CD8-positive, alpha-beta memory T cell (primary cell): ENCODE results near the gene SHLD2. TPM values are rescaled to one million over a fixed set of nuclear protein-coding genes. Genes with fewer than 3 reads are reported as not detected.
"Not testable (repeated sequence)": the region's sequence is repeated elsewhere in the genome, so short reads cannot be mapped to it uniquely, and the experiment has no call there.

ENCODE experiments used
- CTCF ChIA-PET: fragments of 350-600 bp; sonication (Branson Sonifier 250); formaldehyde crosslinking; loops from one replicate; lab custom pipeline; 2021; ENCODE audit warnings: antibody characterized with exemption; lab: Charles Lee
- POLR2A ChIA-PET: fragments of 350-600 bp; sonication (Branson Sonifier 250); formaldehyde crosslinking; loops from one replicate; lab custom pipeline; 2021; ENCODE audit warnings: antibody characterized with exemption; lab: Charles Lee
- DNase-seq, 5 donors: peaks; one replicate each; pipeline versions ENCODE4 v3.0.0 to v3.0.0-alpha.2; 2020 to 2022; ENCODE audit warnings: mixed read lengths in 1 of 5
- H3K27ac ChIP-seq: one replicate; pipeline ENCODE4 v1.7.0; 2013; ENCODE audit warnings: low read depth, mild to moderate bottlenecking, low read length, moderate library complexity
- H3K27me3 ChIP-seq: 2 replicates; pipeline ENCODE4 v1.7.0; 2013; ENCODE audit warnings: low read length, mild to moderate bottlenecking; ENCODE audit not compliant: insufficient read depth, poor library complexity, severe bottlenecking
- H3K36me3 ChIP-seq: 2 replicates; pipeline ENCODE4 v1.7.0; 2013; ENCODE audit warnings: mild to moderate bottlenecking, low read length, moderate library complexity; ENCODE audit not compliant: insufficient read depth
- H3K4me1 ChIP-seq: 2 replicates; pipeline ENCODE4 v1.7.0; 2013; ENCODE audit warnings: mild to moderate bottlenecking, low read length, moderate library complexity; ENCODE audit not compliant: insufficient read depth
- H3K4me3 ChIP-seq: 2 replicates; pipeline ENCODE4 v1.7.0; 2013; ENCODE audit warnings: mild to moderate bottlenecking, low read length
- H3K9me3 ChIP-seq: 2 replicates; pipeline ENCODE4 v1.7.0; 2013; ENCODE audit warnings: mild to moderate bottlenecking, low read length
- H3K27ac Mint-ChIP-seq, 8 donors: one replicate each; pipeline ENCODE4 v1.8.0; 2020 to 2021; ENCODE audit warnings: mixed read lengths in 8 of 8, mild to moderate bottlenecking in 6 of 8, inconsistent platforms in 3 of 8, moderate library complexity in 3 of 8
- H3K27me3 Mint-ChIP-seq, 2 donors: one replicate each; pipeline ENCODE4 v1.8.0; 2020 to 2021; ENCODE audit warnings: mixed read lengths in 2 of 2, mild to moderate bottlenecking in 1 of 2, moderate library complexity in 1 of 2
- H3K36me3 Mint-ChIP-seq, 3 donors: one replicate each; pipeline ENCODE4 v1.8.0; 2020 to 2021; ENCODE audit warnings: mixed read lengths in 3 of 3, inconsistent platforms in 1 of 3, mild to moderate bottlenecking in 1 of 3
- H3K4me1 Mint-ChIP-seq, 3 donors: one replicate each; pipeline ENCODE4 v1.8.0; 2020 to 2021; ENCODE audit warnings: mixed read lengths in 3 of 3, inconsistent platforms in 1 of 3, mild to moderate bottlenecking in 1 of 3
- H3K4me3 Mint-ChIP-seq, 7 donors: one replicate each; pipeline ENCODE4 v1.8.0; 2020 to 2021; ENCODE audit warnings: mixed read lengths in 7 of 7, mild to moderate bottlenecking in 6 of 7, moderate library complexity in 4 of 7, inconsistent platforms in 2 of 7
- H3K9me3 Mint-ChIP-seq, 5 donors: one replicate each; pipeline ENCODE4 v1.8.0; 2020 to 2022; ENCODE audit warnings: mixed read lengths in 5 of 5, mild to moderate bottlenecking in 3 of 5, moderate library complexity in 2 of 5, inconsistent platforms in 1 of 5
- polyA plus RNA-seq: library from polyadenylated mRNA; unstranded; fragments of 300-500 nt; fragmentation: Illumina TruSeq; gene quantifications from one replicate; pipeline ENCODE4 v1.2.3, GENCODE V29; 2021
- total RNA-seq, 2 experiments: library from RNA; stranded (reverse); gene quantifications; one replicate each; pipeline ENCODE4 v1.2.3, GENCODE V29; 2021

SHLD2 gene
- total and polyA plus RNA-seq, 3 experiments from 2014 or later: 24.9 to 44.2 (median 42.9) TPM

GRCh38 chr10:87079106-87079836, 15.7 kb upstream of the SHLD2 start:
- Mint-ChIP-seq H3K36me3 (peaks cover 0 to 29% (median 7%) of the 10 kb centered on the region in 3 donors), H3K27ac (no peak overlapping the region), H3K4me1 (peaks cover 38 to 56% (median 45%) of the 10 kb centered on the region in 3 donors), H3K4me3 (no peak overlapping the region), H3K27me3 (no peaks in the 10 kb centered on the region), H3K9me3 (no peaks in the 10 kb centered on the region)
- POLR2A ChIA-PET: no interaction called here
- H3K27ac ChIP-seq: no peak overlapping the region
- no peak for DNase-seq
- no peaks in the 10 kb centered on the region for H3K27me3 ChIP-seq
- H3K9me3 ChIP-seq: no peaks in the 10 kb centered on the region
- H3K36me3 ChIP-seq: no peaks in the 10 kb centered on the region
- CTCF ChIA-PET: no interaction called here
- H3K4me3 ChIP-seq: no peak overlapping the region
- H3K4me1 ChIP-seq: peaks cover 9% of the 10 kb centered on the region

DNA sequence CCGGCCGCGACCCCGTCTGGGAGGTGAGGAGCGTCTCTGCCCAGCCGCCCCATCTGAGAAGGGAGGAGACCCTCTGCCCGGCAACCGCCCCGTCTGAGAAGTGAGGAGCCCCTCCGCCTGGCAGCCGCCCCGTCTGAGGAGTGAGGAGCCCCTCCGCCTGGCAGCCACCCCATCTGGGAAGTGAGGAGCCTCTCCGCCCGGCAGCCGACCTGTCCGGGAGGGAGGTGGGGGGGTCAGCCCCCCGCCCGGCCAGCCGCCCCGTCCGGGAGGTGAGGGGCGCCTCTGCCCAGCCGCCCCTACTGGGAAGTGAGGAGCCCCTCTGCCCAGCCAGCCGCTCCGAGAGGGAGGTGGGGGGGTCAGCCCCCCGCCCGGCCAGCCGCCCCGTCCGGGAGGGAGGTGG, 14.4 kb upstream of the SHLD2 start:
- CTCF ChIA-PET: not testable (repeated sequence)

DNA sequence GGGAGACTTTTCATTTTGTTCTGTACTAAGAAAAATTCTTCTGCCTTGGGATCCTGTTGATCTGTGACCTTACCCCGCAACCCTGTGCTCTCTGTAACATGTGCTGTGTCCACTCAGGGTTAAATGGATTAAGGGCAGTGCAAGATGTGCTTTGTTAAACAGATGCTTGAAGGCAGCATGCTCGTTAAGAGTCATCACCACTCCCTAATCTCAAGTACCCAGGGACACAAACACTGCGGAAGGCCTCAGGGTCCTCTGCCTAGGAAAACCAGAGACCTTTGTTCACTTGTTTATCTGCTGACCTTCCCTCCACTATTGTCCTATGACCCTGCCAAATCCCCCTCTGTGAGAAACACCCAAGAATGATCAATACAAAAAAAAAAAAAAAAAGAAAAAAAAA, 13.4 kb upstream of the SHLD2 start:
- H3K27me3 ChIP-seq, H3K9me3 ChIP-seq, CTCF ChIA-PET, DNase-seq, H3K27ac ChIP-seq, H3K27me3 Mint-ChIP-seq, POLR2A ChIA-PET, H3K9me3 Mint-ChIP-seq, H3K4me3 Mint-ChIP-seq, H3K36me3 ChIP-seq, H3K4me3 ChIP-seq: not testable (repeated sequence)
- peaks cover 0 to 15% (median 3%) of the 10 kb centered on the region in 3 donors for H3K36me3 Mint-ChIP-seq
- H3K27ac Mint-ChIP-seq: peak overlapping the region in 3 of 8 donors; percentile 91 to 95 (median 93)
- peaks cover 16% of the 10 kb centered on the region for H3K4me1 ChIP-seq
- H3K4me1 Mint-ChIP-seq: peaks cover 49 to 70% (median 59%) of the 10 kb centered on the region in 3 donors

More for the DNA sequence above, 14.4 kb upstream of the SHLD2 start:
- H3K27me3 ChIP-seq, H3K9me3 Mint-ChIP-seq, H3K27ac Mint-ChIP-seq, H3K4me3 Mint-ChIP-seq, H3K9me3 ChIP-seq, POLR2A ChIA-PET, DNase-seq, H3K27me3 Mint-ChIP-seq, H3K27ac ChIP-seq, H3K4me3 ChIP-seq, H3K36me3 ChIP-seq: not testable (repeated sequence)
- Mint-ChIP-seq H3K4me1 (peaks cover 46 to 67% (median 56%) of the 10 kb centered on the region in 3 donors), H3K36me3 (peaks cover 0 to 23% (median 7%) of the 10 kb centered on the region in 3 donors)
- H3K4me1 ChIP-seq: peaks cover 16% of the 10 kb centered on the region

DNA sequence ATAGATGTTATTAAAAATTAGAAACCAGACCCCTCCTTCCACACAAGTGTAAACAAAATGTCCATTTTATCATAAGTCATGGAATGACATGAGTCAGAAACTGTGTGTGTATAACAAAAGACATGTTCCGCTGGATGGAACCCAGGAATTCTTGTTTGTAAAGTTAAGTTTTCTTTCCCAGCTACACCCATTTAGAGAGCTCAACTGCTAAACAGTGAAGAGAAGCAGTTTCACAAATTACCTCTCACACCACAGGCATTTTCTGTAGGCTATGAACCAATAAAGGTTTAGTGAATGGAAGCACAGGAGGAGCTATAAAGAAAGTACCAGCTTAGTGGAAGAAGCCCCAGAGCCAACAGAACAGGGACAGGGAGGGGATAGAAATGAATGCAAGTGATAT, 12.8 kb upstream of the SHLD2 start:
- H3K9me3 ChIP-seq, H3K27me3 Mint-ChIP-seq, H3K36me3 ChIP-seq, CTCF ChIA-PET, H3K27ac ChIP-seq, H3K9me3 Mint-ChIP-seq, H3K4me3 Mint-ChIP-seq, H3K27me3 ChIP-seq, H3K4me3 ChIP-seq, POLR2A ChIA-PET, DNase-seq: not testable (repeated sequence)
- H3K4me1 ChIP-seq: peaks cover 16% of the 10 kb centered on the region
- Mint-ChIP-seq H3K4me1 (peaks cover 54 to 69% (median 59%) of the 10 kb centered on the region in 3 donors), H3K36me3 (peaks cover 0 to 20% (median 3%) of the 10 kb centered on the region in 3 donors), H3K27ac (peak overlapping the region in 7 of 8 donors; percentile 86 to 95 (median 91))

DNA sequence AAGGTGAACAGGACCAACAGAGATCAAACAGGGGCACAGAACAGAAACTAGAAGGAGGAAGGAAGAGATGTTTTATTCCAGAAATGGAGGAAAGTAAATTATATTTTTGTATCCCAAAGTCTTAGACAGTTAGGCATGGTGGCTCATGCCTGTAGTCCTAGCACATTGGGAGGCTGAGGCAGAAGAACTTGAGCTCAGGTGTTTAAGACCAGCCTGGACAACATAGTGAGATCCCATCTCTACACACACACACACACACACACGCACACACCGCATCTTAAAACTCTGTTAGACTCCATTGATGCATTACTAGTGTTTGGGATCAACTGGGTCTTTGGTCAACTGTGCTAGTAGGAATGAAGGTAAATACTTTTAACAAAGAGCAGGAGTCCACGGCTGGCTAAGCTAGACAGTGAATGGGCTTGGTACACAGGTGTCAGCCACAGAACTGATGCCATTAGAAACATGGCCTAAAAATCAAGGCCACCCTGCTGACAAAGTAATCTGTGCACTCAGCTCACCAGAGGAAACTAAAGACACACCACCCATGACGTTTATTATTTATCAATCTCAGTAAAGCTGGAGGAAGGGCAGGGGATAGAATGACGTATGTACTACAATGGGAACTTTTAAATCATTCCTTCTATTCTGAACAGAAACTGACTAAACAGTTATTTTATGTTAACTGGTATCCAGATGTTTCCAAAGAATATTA, 11.3 kb upstream of the SHLD2 start:
- H3K9me3 Mint-ChIP-seq, H3K9me3 ChIP-seq, H3K36me3 ChIP-seq, H3K27me3 ChIP-seq, CTCF ChIA-PET, H3K27me3 Mint-ChIP-seq, H3K4me3 ChIP-seq: not testable (repeated sequence)
- Mint-ChIP-seq H3K4me3 (peak overlapping the region in 5 of 7 donors; percentile 20 to 66 (median 51)), H3K4me1 (peaks cover 55 to 71% (median 64%) of the 10 kb centered on the region in 3 donors), H3K27ac (peak overlapping the region; percentile 85 to 95 (median 90)), H3K36me3 (peaks cover 0 to 22% (median 6%) of the 10 kb centered on the region in 3 donors)
- Histone ChIP-seq H3K27ac (peak overlapping the region; percentile 54), H3K4me1 (peaks cover 16% of the 10 kb centered on the region)
- DNase-seq: peak in 4 of 5 donors; percentile 10 to 57 (median 37)
- POLR2A ChIA-PET: interaction anchor here (1.2 kb wide), 1 partner anchor 9 kb away, joined by 5 read pairs; no protein-coding TSS in a partner anchor

GRCh38 chr10:87084291-87084782, 10.7 kb upstream of the SHLD2 start:
- Mint-ChIP-seq H3K36me3 (peaks cover 0 to 26% (median 6%) of the 10 kb centered on the region in 3 donors), H3K27ac (peak overlapping the region; percentile 85 to 95 (median 92)), H3K4me3 (peak overlapping the region in 6 of 7 donors; percentile 20 to 82 (median 65)), H3K4me1 (peaks cover 60 to 73% (median 70%) of the 10 kb centered on the region in 3 donors)
- H3K27me3 Mint-ChIP-seq, H3K36me3 ChIP-seq, CTCF ChIA-PET, H3K4me3 ChIP-seq, H3K9me3 ChIP-seq, H3K9me3 Mint-ChIP-seq, H3K27me3 ChIP-seq: not testable (repeated sequence)
- H3K4me1 ChIP-seq: peaks cover 16% of the 10 kb centered on the region
- peak in 2 of 5 donors; percentile 55 to 57 for DNase-seq
- H3K27ac ChIP-seq: peak overlapping the region; percentile 54
- POLR2A ChIA-PET: interaction anchor here (1.2 kb wide), 1 partner anchor 9 kb away, joined by 5 read pairs; no protein-coding TSS in a partner anchor

DNA sequence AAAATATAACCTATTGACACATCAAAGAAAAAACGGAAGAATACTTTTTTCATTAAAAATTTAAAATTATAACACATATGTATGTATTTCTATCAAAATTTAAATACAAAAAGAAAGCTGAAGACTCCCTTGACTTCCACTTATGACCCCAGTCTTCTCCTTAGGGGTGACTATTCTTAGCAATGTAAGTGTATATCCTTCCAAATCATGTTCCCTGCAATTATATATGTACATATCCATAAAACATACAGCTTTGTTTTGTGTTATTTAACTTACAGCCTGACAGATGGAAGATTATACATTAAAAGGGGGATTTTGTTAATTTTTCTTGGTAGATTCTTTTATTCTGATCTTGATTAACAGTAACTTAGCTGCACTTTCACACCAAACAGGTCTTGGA, 9.5 kb upstream of the SHLD2 start:
- no peaks in the 10 kb centered on the region for H3K9me3 Mint-ChIP-seq
- H3K4me1 Mint-ChIP-seq: peaks cover 69 to 82% (median 81%) of the 10 kb centered on the region in 3 donors
- no peak for DNase-seq
- peaks cover 0 to 28% (median 6%) of the 10 kb centered on the region in 3 donors for H3K36me3 Mint-ChIP-seq
- H3K27me3 Mint-ChIP-seq: no peaks in the 10 kb centered on the region
- Histone ChIP-seq H3K9me3 (no peaks in the 10 kb centered on the region), H3K36me3 (no peaks in the 10 kb centered on the region), H3K27ac (no peak overlapping the region), H3K4me1 (peaks cover 16% of the 10 kb centered on the region), H3K4me3 (no peak overlapping the region), H3K27me3 (no peaks in the 10 kb centered on the region)
- no peak overlapping the region for H3K4me3 Mint-ChIP-seq
- peak overlapping the region in 6 of 8 donors; percentile 12 to 83 (median 42) for H3K27ac Mint-ChIP-seq
- CTCF ChIA-PET: interaction anchor here (0.7 kb wide), 1 partner anchor 19 kb away, joined by 3 read pairs; no protein-coding TSS in a partner anchor
- POLR2A ChIA-PET: interaction anchor here (0.6 kb wide), 1 partner anchor 16 kb away, joined by 7 read pairs; no protein-coding TSS in a partner anchor
